ENCODE measurements around the gene MCC.

Gene MCC

GRCh38 chr5:113488645-113489184 lies 462 bp upstream of the MCC start (continued):
- TF ChIP-seq ZNF155 (tag by site-specific recombination; IDR thresholded peaks at IDR 0.05): no peak
- no peak for TF ChIP-seq BCL11A (tag by site-specific recombination; IDR thresholded peaks at IDR 0.05; ENCODE audit: low read depth)
- peak; percentile 86; the same call in 1 of the 2 replicates for TF ChIP-seq ZNF335 (tag by site-specific recombination; conservative IDR thresholded peaks at IDR 0.05)
- no peak for TF ChIP-seq ZNF354C (tag by site-specific recombination; IDR thresholded peaks at IDR 0.05; ENCODE audit: borderline replicate concordance, low read depth)
- no peak for TF ChIP-seq SP7 (tag by site-specific recombination; IDR thresholded peaks at IDR 0.05)
- TF ChIP-seq ZNF776 (tag by site-specific recombination; IDR thresholded peaks at IDR 0.05; ENCODE audit: borderline replicate concordance): no peak
- TF ChIP-seq FEZF1 (tag by site-specific recombination; IDR thresholded peaks at IDR 0.05): peak; percentile 23; the same call in 1 of the 2 replicates
- TF ChIP-seq, protein P1, sequence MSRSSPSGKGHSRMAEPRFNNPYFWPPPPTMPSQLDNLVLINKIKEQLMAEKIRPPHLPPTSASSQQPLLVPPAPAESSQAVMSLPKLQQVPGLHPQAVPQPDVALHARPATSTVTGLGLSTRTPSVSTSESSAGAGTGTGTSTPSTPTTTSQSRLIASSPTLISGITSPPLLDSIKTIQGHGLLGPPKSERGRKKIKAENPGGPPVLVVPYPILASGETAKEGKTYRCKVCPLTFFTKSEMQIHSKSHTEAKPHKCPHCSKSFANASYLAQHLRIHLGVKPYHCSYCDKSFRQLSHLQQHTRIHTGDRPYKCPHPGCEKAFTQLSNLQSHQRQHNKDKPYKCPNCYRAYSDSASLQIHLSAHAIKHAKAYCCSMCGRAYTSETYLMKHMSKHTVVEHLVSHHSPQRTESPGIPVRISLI (tag by site-specific recombination; IDR thresholded peaks at IDR 0.05): no peak
- no peak for TF ChIP-seq ZNF433 (tag by site-specific recombination; IDR thresholded peaks at IDR 0.05; ENCODE audit: low read depth)
- TF ChIP-seq, protein P2, sequence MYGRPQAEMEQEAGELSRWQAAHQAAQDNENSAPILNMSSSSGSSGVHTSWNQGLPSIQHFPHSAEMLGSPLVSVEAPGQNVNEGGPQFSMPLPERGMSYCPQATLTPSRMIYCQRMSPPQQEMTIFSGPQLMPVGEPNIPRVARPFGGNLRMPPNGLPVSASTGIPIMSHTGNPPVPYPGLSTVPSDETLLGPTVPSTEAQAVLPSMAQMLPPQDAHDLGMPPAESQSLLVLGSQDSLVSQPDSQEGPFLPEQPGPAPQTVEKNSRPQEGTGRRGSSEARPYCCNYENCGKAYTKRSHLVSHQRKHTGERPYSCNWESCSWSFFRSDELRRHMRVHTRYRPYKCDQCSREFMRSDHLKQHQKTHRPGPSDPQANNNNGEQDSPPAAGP (tag by site-specific recombination; IDR thresholded peaks at IDR 0.05): no peak
- no peak for TF ChIP-seq KLF7 (tag by site-specific recombination; IDR thresholded peaks at IDR 0.05; ENCODE audit: borderline replicate concordance)
- TF ChIP-seq ZNF324 (tag by site-specific recombination; IDR thresholded peaks at IDR 0.05): no peak
- TF ChIP-seq ZNF248 (tag by site-specific recombination; IDR thresholded peaks at IDR 0.05): no peak
- no peak for TF ChIP-seq ZNF140 (tag by site-specific recombination; IDR thresholded peaks at IDR 0.05)
- TF ChIP-seq ZNF692 (tag by site-specific recombination; IDR thresholded peaks at IDR 0.05): 0 out of 2 replicates have a peak, but pooled peaks have one; percentile 2
- no peak for TF ChIP-seq ZNF211 (tag by site-specific recombination; IDR thresholded peaks at IDR 0.05; ENCODE audit: low read depth)
- no peak for TF ChIP-seq ZNF544 (tag by site-specific recombination; IDR thresholded peaks at IDR 0.05)
- TF ChIP-seq ZNF394 (tag by site-specific recombination; IDR thresholded peaks at IDR 0.05; ENCODE audit: borderline replicate concordance): 0 out of 2 replicates have a peak, but pooled peaks have one; percentile 3
- peak; percentile 70 for TF ChIP-seq ZBTB17 (tag by site-specific recombination; IDR thresholded peaks at IDR 0.05)
- no peak for TF ChIP-seq ZBTB49 (tag by site-specific recombination; IDR thresholded peaks at IDR 0.05; ENCODE audit: low read depth)
- TF ChIP-seq ZNF391 (tag by site-specific recombination; IDR thresholded peaks at IDR 0.05; ENCODE audit: borderline replicate concordance, low read depth): no peak; the same call in 1 of the 2 replicates
- TF ChIP-seq, protein P3, sequence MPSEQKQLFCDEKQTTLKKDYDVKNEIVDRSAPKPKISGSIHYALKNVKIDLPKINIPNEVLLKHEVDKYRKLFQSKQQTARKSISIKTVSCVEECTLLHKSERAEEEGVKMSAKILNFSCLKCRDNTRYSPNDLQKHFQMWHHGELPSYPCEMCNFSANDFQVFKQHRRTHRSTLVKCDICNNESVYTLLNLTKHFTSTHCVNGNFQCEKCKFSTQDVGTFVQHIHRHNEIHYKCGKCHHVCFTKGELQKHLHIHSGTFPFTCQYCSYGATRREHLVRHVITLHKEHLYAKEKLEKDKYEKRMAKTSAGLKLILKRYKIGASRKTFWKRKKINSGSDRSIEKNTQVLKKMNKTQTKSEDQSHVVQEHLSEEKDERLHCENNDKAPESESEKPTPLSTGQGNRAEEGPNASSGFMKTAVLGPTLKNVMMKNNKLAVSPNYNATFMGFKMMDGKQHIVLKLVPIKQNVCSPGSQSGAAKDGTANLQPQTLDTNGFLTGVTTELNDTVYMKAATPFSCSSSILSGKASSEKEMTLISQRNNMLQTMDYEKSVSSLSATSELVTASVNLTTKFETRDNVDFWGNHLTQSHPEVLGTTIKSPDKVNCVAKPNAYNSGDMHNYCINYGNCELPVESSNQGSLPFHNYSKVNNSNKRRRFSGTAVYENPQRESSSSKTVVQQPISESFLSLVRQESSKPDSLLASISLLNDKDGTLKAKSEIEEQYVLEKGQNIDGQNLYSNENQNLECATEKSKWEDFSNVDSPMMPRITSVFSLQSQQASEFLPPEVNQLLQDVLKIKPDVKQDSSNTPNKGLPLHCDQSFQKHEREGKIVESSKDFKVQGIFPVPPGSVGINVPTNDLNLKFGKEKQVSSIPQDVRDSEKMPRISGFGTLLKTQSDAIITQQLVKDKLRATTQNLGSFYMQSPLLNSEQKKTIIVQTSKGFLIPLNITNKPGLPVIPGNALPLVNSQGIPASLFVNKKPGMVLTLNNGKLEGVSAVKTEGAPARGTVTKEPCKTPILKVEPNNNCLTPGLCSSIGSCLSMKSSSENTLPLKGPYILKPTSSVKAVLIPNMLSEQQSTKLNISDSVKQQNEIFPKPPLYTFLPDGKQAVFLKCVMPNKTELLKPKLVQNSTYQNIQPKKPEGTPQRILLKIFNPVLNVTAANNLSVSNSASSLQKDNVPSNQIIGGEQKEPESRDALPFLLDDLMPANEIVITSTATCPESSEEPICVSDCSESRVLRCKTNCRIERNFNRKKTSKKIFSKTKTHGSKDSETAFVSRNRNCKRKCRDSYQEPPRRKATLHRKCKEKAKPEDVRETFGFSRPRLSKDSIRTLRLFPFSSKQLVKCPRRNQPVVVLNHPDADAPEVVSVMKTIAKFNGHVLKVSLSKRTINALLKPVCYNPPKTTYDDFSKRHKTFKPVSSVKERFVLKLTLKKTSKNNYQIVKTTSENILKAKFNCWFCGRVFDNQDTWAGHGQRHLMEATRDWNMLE (tag by site-specific recombination; conservative IDR thresholded peaks at IDR 0.05; ENCODE audit: low read depth): 0 out of 2 replicates have a peak, but pooled peaks have one; percentile 2
- TF ChIP-seq ZNF768 (tag by site-specific recombination; IDR thresholded peaks at IDR 0.05): no peak; the same call in 1 of the 2 replicates
- no peak for TF ChIP-seq ZBTB20 (tag by site-specific recombination; IDR thresholded peaks at IDR 0.05)
- no peak for TF ChIP-seq ZNF530 (tag by site-specific recombination; IDR thresholded peaks at IDR 0.05; ENCODE audit: low read depth)
- TF ChIP-seq MEIS1 (CRISPR knock-in tag; IDR thresholded peaks at IDR 0.05; ENCODE audit: borderline replicate concordance): no peak
- TF ChIP-seq ZNF664 (tag by site-specific recombination; IDR thresholded peaks at IDR 0.05): no peak
- TF ChIP-seq YY2 (tag by site-specific recombination; IDR thresholded peaks at IDR 0.05): no peak
- no peak for TF ChIP-seq PRDM1 (tag by site-specific recombination; IDR thresholded peaks at IDR 0.05)
- no peak for TF ChIP-seq ZNF16 (tag by site-specific recombination; IDR thresholded peaks at IDR 0.05; ENCODE audit: low read depth)
